Nucleus accumbens (tissue), 56 donors: ENCODE measurements around the gene DAPK1.

Experiments
- DNase-seq, 56 donors: peaks; one replicate each; lab custom pipeline; 2025; lab: John Stamatoyannopoulos, UW

The DAPK1 gene

GRCh38 chr9:87516222-87516925 is 18.7 kb downstream of the DAPK1 start:
- DNase-seq = peak in 1 of 56 donors; percentile 6

- DNase-seq = no peak
These were observed 19.2 kb downstream of the DAPK1 start for GRCh38 chr9:87516926-87517290.

- DNase-seq = no peak
These were observed 20.1 kb downstream of the DAPK1 start for GRCh38 chr9:87517732-87518131.

- DNase-seq = no peak
These were observed 21.2 kb downstream of the DAPK1 start for GRCh38 chr9:87518702-87519335.

- no peak for DNase-seq
These were observed 21.8 kb downstream of the DAPK1 start for GRCh38 chr9:87519461-87519860.

GRCh38 chr9:87520172-87520683 is 22.6 kb downstream of the DAPK1 start:
- DNase-seq = no peak

GRCh38 chr9:87521834-87522233 is 24.2 kb downstream of the DAPK1 start:
- DNase-seq = no peak

- DNase-seq = no peak
These were observed 26.4 kb downstream of the DAPK1 start for GRCh38 chr9:87524061-87524460.

- no peak for DNase-seq
These were observed 28.1 kb downstream of the DAPK1 start for GRCh38 chr9:87525546-87526303.

GRCh38 chr9:87527211-87527916 is 29.7 kb downstream of the DAPK1 start:
- no peak for DNase-seq

GRCh38 chr9:87528969-87529368 is 31.3 kb downstream of the DAPK1 start:
- DNase-seq = no peak

GRCh38 chr9:87529671-87530070 is 32.0 kb downstream of the DAPK1 start:
- no peak for DNase-seq

GRCh38 chr9:87530716-87531115 is 33.0 kb downstream of the DAPK1 start:
- no peak for DNase-seq

- DNase-seq = no peak
These were observed 34.0 kb downstream of the DAPK1 start for GRCh38 chr9:87531370-87532295.

- no peak for DNase-seq
These were observed 35.6 kb downstream of the DAPK1 start for GRCh38 chr9:87533271-87533670.

- DNase-seq = no peak
These were observed 36.4 kb downstream of the DAPK1 start for GRCh38 chr9:87534036-87534435.

GRCh38 chr9:87534957-87535356 is 37.3 kb downstream of the DAPK1 start:
- DNase-seq = no peak

GRCh38 chr9:87535817-87536539 is 38.3 kb downstream of the DAPK1 start:
- no peak for DNase-seq

GRCh38 chr9:87537625-87538024 is 40.0 kb downstream of the DAPK1 start:
- DNase-seq = no peak
